NCI-H2227 treated with DMSO at 0.1 percent for 48 hours (cell line): ENCODE data around the gene LCP1.
"Not testable (repeated sequence)": the region's sequence is repeated elsewhere in the genome, so short reads cannot be mapped to it uniquely, and the experiment has no call there.

Experiments
- DNase-seq: peaks from one replicate; lab custom pipeline; 2025; lab: John Stamatoyannopoulos, UW

LCP1 gene

GRCh38 chr13:46181840-46182490 lies at the start of gene LCP1:
Gene LCP1, minus strand, starts transcription at chr13:46182177. Its CDS starts 22,515 bp downstream, at chr13:46159662.
- DNase-seq = no peak

- DNase-seq = no peak
Observed at GRCh38 chr13:46229251-46229650, 47.3 kb upstream of the LCP1 start.

- not testable (repeated sequence) for DNase-seq
Observed at GRCh38 chr13:46220234-46220633, 38.3 kb upstream of the LCP1 start.

- not testable (repeated sequence) for DNase-seq
Observed at GRCh38 chr13:46214741-46215140, 32.8 kb upstream of the LCP1 start.

- no peak for DNase-seq
Observed at GRCh38 chr13:46213242-46213641, 31.3 kb upstream of the LCP1 start.

GRCh38 chr13:46211483-46212351 lies 29.7 kb upstream of the LCP1 start, which contains the start of gene LRRC63:
Gene LRRC63, plus strand, starts transcription at chr13:46211928. Its CDS starts 1,107 bp downstream, at chr13:46213035.
- no peak for DNase-seq

- no peak for DNase-seq
Observed at GRCh38 chr13:46211116-46211482, 29.1 kb upstream of the LCP1 start.

- no peak for DNase-seq
Observed at GRCh38 chr13:46210362-46211083, 28.5 kb upstream of the LCP1 start.

- no peak for DNase-seq
Observed at GRCh38 chr13:46207828-46208227, 25.9 kb upstream of the LCP1 start.

- no peak for DNase-seq
Observed at GRCh38 chr13:46206143-46206542, 24.2 kb upstream of the LCP1 start.

- DNase-seq = no peak
Observed at GRCh38 chr13:46202966-46203365, 21.0 kb upstream of the LCP1 start.

GRCh38 chr13:46202188-46202795 lies 20.3 kb upstream of the LCP1 start:
- no peak for DNase-seq

- no peak for DNase-seq
Observed at GRCh38 chr13:46198696-46199193, 16.8 kb upstream of the LCP1 start.

- DNase-seq = no peak
Observed at GRCh38 chr13:46197299-46198048, 15.5 kb upstream of the LCP1 start.

GRCh38 chr13:46195016-46195415 lies 13.0 kb upstream of the LCP1 start:
- DNase-seq = no peak

GRCh38 chr13:46192412-46192811 lies 10.4 kb upstream of the LCP1 start:
- no peak for DNase-seq

GRCh38 chr13:46185634-46186033 lies 3.7 kb upstream of the LCP1 start:
- DNase-seq = no peak

- no peak for DNase-seq
Observed at GRCh38 chr13:46184277-46184699, 2.3 kb upstream of the LCP1 start.

- no peak for DNase-seq
Observed at GRCh38 chr13:46183018-46183946, 1.3 kb upstream of the LCP1 start.

- no peak for DNase-seq
Observed at GRCh38 chr13:46182491-46182877, 507 bp upstream of the LCP1 start.
